ENCODE data around the gene IPPK. TPM values are rescaled to one million over a fixed set of nuclear protein-coding genes. Genes with fewer than 3 reads are reported as not detected.
A peak's percentile ranks its signal among the peaks of the same experiment; 100 is the strongest.

IPPK gene, protein sequence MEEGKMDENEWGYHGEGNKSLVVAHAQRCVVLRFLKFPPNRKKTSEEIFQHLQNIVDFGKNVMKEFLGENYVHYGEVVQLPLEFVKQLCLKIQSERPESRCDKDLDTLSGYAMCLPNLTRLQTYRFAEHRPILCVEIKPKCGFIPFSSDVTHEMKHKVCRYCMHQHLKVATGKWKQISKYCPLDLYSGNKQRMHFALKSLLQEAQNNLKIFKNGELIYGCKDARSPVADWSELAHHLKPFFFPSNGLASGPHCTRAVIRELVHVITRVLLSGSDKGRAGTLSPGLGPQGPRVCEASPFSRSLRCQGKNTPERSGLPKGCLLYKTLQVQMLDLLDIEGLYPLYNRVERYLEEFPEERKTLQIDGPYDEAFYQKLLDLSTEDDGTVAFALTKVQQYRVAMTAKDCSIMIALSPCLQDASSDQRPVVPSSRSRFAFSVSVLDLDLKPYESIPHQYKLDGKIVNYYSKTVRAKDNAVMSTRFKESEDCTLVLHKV
- 11.9 TPM for total RNA-seq

DNA sequence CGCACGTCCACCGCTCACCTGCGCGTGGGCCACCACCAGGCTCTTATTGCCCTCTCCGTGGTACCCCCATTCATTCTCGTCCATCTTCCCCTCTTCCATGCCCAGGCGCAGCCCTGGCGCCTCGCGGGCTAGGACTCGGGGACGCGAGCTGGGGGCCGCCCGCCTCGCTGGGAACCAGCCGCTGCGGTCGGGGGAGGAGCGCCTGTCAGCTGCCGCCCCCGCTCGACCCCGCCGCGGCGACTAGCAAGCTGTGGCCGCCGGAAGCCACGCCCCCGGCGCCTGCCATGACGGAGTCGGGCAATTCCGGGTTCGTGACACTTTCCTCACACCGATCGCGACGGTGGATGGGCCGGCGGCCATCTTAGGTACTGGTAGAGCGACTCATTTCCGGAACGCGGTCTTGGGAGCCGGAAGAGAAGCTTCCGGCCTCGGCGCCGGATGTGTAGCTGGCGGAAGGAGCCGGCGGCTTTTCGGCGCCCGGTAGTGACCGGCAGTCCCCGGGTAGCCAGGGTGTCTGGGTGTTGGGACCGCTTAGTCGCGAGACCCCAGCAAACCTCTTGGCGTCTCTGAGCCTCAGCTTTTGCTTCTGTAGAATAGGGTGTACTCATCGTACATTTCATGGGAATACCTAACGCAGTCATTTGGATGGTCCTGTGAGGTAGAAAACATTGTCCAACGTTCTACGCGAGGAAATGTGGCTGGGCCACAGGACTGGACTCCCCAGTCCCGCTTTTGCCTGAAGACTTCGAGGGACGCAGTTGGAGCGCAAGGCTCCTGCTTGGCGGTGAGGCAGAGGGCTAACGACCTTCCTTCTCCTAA lies at the start of gene IPPK:
Gene IPPK, minus strand, starts transcription at position 242 of the 819 bp plus-strand sequence. Its CDS starts 143 bp downstream, at position 99.
- peak; percentile 98 for DNase-seq (ENCODE audit: low spot score)

DNA sequence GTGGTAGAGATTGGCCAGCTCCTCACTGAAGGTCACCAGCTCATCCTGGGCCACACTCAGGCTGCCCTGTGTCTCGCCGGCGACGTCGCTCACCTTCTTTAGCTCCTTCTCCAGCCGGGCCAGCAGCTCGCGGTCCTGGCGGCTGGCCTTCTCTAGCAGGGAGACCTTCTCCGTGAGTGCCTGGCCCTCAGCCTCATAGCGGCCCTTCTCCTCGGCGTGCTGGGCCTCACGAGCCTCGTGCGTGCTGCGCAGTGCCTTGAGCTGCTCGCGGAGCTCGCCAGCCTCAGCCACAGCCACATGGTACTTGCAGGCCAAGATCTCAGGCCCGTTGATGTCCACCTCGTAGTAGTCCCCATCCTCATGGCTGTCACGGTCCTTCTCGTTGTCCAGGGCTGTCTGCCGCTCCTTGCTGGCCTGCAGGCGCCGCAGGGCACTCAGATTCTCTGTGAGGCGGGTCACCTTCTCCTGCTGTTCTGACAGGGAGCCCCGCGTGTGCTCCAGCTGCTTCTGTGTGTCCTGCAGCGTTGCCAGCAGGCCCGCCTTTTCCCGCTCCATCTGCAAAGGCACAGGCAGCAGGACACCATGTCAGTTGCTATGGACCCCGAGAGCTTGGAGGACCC lies 49.2 kb upstream of the IPPK start:
- no peak for DNase-seq (ENCODE audit: low spot score)

DNA sequence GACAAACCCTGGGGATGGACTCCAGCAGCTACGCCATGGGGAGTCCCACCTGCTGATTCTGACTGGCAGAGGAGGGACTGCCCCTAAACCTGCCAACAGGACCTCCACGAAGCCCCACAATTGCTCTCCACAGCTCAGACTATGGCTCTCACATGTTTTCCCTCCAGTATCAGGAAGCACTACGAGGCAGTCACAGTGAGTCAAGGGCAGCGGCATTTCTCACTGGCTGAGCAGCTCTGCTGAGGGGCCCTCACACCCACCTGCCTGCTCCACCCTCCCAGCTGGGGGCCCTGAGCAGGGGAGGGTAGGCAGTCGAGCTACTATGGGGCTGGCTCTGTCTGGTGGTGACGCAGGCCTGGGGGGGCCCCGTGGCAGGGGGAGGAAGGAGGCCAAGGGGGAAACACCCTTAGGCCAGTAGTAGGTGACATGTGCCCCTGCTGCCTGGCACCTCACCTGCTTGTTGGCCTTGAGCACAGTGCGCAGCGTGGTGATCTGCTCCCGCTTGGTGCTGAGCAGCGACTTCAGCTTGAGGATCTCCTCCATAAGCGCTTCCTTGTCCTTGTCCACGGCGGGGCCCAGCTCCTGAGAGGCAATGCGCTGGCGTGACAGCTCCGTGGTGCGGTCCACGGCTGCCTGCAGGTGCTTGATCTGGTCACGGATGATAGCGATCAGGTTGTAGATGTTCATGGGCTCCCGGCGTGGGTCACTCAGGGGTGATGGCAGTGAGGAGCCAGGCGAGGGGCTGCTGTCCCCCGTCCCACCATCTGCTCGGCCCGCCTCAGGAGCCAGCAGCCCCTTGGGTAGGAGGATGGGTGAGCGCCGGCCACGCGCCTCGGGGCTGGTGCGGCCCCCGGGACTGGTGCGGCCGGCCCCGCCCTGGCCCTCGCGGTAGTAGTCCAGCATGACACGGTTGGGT lies 48.4 kb upstream of the IPPK start:
- peak; percentile 44 for DNase-seq (ENCODE audit: low spot score)

DNA sequence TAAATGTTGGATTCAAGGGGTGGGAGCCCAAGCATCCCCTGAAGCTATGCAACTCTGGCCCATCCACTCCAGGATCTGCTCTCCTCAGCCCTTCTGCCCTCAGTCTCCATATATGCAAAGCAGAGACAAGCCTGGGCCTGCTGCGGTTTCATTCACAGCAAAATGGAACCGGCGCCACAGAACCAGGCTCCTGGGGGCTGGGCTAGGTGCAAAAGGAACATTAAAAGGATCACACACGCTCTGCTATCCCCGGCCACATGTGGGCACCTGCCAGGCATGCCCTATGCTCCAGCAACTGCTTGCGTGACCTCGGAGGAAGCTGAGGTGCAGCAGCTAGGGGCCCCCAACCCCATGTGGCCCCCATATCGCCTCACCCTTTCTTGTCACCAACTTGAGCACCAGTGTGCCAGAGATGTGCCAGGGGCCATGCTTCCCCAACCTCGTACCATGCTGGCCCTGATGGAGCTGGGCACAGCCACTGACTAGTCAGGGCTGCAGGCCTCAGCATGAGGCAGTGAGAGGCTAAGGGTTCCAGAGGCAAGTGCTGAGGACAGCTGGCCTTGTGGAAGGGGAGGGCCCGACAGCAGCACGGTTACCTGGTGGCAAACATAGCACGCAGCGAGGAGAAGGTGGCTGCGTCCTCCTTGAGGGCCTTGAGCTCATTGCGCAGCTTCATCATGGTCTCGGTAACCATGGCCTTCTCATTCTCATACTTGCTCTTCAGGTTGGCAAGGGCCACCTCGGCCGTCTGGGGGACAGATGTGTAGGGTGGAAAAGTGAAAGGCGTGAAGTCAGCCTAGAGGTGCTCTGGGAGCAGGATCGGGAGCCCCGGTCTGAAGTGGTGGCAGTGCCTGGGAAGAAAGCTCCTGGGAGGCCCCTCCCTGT lies 47.5 kb upstream of the IPPK start:
- peak; percentile 44 for DNase-seq (ENCODE audit: low spot score)

DNA sequence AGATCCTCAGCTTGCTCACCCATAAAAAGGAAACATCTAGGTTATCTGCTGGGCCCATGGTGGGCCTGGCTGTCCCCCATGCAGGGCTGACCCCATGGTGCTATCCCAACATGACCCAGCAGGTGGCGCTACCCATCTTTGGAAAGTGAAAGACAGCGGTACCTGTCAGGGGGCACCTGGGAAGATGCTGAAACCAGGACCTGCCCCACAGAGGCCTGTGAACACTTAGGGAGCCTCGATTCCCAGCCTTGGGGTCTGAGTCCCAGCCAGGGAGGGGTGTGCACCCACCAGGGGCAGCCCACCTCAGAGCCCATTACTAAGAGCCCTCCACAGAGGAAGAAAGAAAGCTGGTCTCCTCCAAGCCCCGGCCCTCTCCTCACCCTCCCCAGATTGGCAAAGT lies 46.6 kb upstream of the IPPK start:
- peak; percentile 72 for DNase-seq (ENCODE audit: low spot score)

DNA sequence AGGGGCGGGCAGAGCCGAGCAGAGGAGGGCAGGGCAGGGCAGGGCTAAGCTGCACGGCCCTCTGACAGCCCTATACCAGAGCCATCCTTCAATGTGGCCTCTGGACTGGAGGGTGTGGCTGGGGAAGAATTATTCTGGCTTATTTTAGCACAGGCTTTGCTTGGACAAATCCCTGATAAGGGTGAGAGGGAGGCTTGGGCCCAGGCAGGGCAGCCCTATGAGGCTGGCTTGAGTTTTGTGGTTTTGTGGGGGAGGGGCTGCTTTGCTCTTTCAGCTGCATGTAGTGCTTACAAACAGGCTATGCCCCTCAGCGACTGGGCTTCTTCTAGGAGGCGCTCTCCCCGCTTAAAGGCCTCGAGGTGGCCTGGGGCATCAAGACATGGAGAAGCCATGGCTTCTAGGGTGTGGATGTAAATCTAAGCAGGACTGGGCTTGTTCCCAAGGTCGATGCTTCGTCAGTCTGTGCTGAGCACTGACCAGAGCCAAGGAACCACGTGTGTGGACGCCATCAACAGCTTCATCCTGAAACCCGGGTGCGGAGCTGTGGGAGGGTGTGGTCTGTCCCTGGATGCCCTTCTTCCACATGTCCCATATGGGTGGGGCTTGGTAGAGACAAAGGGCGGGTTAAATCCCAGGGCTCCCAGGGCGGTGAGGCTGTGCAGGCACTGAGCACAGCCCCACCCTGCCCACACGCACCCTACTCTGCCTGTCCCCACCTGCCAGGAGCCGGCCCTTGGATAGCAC lies 45.7 kb upstream of the IPPK start:
- DNase-seq (ENCODE audit: low spot score) = peak; percentile 70

DNA sequence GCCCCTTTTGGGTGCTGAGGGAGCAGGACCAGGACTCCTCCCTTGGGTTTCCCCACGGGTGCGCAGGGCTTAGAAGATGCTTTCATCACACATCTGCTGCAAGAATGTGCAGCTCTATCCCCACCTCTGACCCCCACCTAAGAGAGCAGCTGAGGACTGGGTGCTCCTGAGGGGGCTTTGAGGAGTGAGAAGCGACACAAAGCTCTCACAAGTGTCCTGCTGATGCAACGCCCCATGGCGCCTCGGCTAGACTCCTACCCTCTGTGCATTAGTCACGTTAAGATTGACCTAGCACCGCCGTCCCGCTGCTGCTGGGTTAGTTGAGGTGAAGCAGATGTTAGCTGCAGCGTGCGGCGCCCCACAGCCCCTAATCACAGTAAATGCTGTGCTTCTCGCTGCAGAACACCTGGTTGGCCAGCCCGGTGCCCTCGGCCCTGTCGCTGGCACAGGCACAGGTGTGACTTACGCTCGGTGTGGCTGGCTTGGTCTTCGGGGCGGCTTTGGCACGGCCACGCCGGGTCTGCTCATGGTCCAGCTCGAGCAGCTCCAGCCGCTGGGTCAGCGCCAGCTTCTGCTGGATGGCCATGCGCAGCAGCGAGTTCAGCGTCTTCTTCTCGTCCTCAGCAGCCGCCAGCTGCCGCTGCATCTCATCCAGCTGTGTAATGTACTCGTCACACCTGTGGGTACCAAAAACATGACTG lies 45.0 kb upstream of the IPPK start:
- DNase-seq (ENCODE audit: low spot score) = no peak

DNA sequence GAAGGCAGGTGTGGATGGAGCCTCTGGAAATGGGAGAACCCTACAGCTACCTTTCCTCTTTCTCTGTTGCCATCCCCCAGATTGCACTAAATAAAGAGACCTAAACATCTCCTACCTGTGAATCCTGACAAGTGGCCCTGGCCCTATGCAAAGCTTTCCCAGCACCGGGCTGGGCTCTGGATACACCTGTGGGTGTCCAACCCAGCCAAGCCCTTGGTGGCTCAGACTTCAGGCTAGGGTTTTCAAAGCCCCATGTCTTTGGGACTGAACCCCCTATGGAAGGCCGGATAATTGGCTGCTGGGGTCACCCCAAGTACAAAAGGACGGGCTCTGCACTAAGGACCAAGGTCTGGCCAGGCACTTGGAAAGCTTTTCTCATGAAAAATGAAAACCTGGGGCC lies 44.1 kb upstream of the IPPK start:
- no peak for DNase-seq (ENCODE audit: low spot score)

DNA sequence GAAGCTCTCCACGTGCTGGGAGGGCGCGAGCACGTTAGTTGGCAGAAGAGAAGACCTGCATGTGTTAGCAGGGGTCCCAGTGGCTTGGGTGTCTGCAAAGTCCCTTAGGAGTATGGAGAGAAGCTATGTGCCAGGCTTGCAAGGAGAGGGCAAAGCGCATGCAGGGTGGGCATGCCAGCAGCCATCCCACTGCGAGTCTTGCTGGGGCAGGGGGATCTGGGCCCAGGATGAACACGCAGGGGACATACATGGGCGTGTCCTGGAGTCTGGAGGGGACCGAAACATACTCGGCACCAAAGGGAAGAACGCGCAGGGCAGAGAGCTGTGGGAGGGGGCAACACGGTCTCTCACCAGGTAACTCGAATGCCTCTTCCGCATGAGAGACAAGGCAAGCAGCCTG lies 43.6 kb upstream of the IPPK start:
- no peak for DNase-seq (ENCODE audit: low spot score)

DNA sequence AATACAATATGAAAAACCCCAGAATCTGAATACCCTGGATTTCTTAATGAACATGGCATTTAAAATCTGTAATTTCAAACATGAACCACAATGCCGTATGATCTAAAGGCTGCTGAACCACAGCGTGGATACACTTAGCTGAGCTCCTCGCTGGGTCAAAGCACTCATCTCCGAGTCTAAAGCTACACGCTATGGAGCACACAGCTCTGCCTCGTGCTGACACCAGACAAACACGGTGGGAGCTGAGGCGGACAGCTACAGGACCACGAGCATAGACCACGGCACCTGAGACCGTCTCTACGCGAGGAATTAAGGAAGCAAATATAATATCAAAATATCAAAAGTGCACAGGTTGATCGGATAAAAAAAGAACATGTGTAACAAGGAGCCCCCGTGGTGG lies 42.8 kb upstream of the IPPK start:
- no peak for DNase-seq (ENCODE audit: low spot score)

DNA sequence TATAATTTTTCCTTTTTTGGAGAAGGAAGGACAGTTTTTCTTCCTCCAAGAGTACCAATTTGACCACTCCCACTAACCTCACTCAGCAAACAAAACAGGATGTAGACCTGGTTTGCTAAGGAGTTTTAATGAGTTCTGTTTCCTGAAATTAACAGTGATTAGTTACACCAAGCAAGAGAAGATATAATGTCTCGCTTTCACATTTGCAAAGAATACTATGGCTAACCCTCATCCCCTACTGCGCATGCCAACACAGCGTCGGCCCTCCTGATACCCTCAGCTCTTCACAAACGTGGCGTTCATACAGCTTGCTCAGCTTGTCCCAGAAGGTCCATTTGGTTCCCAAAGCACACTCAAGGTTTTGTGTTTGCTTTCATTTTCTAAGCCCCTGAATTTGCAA lies 41.9 kb upstream of the IPPK start:
- DNase-seq (ENCODE audit: low spot score) = no peak

DNA sequence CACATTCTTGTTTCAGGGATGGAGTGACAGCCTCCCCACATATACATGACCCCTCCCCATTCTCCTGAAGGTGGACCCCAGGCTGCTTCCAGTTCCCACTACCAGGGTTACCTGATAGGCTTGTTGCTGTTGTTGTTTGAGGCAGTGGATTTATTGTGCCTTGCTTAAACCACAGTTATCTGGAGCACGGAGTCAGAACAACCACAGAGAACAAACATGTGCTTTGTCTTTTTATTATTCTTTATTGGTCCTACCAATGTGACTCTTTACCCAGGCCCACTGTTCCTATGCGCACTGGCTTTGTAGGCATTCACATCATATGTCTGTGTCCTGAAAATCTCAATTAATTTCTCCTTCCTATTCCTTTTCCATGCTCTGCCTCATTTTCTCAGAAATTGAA lies 41.2 kb upstream of the IPPK start:
- DNase-seq (ENCODE audit: low spot score) = no peak

DNA sequence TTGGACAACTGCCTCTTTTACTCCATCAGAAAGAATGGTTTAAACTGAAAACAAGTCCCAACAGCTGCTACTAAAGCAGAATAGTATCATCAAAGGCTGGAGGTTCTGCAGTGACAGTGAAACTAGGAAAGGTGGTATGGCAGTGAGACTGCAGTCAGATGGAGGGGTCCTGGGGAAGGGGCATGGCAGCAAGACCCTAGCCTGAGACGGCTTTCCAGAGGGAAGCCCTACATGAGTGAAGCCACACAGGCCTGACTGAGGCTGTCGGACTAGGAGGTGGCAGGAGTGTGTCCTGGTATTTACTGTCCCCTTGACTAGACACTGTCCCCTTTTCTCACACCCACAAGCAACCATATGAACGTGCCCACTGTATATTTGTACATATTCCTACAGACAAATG lies 40.4 kb upstream of the IPPK start:
- no peak for DNase-seq (ENCODE audit: low spot score)

DNA sequence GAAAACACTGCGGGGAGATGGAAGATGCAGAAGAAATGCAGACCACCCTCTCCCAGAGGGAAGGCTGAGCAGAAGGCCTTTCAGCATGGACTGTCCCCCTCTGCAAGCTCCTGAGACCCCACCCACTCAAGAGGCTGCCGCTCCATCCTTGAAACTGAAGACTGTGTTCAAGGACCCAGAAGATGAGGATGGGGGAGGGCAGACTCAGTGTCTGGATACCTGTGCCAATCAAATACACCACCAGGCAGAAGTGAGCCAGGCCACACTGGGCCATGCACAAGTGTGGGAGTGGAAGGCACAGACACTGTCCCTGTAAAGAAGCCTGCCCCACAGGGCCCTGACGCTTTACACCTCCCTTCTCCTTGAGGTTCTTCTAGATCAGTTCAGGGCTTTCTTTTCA lies 40.0 kb upstream of the IPPK start:
- DNase-seq (ENCODE audit: low spot score) = no peak

DNA sequence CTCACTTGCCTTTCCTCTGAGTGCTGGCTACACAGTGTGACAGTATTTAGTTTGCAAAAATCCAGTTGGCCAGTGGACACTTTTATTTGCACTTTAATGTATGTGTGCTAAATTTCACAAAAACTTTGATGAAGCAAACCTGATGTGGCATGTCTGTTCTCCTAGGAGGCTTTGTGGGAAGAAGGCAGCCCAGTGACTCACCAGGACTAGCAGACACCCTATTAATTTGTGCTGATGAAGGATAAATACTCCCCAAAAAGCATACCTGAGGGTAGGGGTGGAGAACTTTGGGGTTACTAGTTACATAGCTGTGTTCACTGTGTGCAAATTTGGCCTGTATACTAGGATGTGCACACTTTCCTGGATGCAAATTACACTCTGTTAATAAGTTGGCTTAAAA lies 39.3 kb upstream of the IPPK start:
- DNase-seq (ENCODE audit: low spot score) = no peak

DNA sequence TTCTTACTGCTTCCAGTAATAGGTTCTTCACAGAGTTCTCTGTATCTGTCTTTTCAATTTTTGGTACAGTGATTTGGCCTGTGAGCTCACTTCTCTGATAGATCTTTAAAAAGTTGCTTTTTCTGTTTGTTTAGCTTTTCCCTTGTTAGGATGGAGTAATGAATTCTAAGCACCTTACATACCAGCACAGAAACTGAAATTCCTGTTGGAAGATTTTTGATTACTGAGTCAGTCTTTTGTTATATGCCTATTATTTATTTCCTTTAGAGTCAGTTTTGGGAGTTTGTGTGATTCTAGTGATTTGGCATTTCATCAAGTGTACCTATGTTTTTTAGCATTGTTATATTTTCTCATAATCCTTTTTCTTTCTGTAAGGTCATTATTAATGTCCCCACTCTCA lies 37.6 kb upstream of the IPPK start:
- no peak for DNase-seq (ENCODE audit: low spot score)

DNA sequence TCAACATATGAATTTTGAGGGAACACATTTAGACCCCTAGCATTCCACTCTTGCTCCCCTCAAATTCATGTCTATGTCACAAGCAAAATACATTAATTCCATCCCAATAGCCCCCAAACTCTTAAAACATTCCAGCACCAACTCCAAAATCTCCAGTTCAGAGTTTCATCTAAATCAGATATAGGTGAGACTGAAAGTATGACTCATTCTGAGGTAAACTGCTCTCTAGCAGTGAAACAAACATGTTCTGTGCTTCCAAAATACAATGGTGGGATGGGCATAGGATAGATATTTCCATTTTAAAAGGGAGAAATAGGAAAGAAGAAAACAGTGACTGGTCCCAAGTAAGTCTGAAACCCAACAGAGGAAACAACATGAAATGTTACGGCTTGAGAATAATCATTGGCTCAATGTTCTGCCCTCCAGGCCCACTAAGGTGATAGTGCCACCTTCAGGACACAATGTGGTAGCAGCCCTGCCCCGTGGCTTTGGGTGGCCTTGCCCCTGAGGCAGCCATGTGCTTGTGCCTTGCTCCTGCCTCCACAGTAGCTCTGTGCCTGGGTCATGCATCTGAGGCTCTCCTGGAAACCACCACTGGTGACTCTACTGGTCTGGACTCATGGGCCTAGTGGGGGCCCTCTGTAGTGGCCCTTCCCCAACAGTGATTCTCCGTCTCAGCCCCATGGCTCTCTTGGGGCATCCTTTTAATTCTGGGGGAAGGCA lies 36.4 kb upstream of the IPPK start:
- no peak for DNase-seq (ENCODE audit: low spot score)

DNA sequence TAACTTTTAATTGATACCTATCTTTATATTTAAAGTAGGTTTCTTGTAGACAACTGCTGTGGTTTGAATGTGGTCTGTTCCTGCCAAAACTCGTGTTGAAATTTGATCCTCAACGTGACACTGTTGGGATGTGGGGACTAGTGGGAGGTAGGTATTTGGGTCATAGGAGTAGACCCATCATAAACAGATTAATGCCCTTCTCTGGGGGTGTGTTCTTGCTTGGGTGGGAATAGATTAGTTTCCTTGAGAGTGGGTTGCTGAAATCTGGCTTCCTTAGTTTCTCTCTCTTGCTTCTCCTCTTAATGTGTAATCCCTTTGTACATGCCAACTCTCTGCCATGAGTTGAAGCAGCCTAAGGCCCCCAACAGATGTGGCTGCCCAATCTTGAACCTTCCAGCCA lies 34.6 kb upstream of the IPPK start:
- no peak for DNase-seq (ENCODE audit: low spot score)

Data from ureter (tissue), 1 donor.